HCT116 (cell line): Measurements from ENCODE around the gene CDCA3.

Experiments used
- ATF3 ChIP-seq: IDR thresholded peaks from 2 replicates; pipeline ENCODE4 v1.6.1; 2012
- CBX3 ChIP-seq: IDR thresholded peaks from 2 replicates; pipeline ENCODE4 v1.6.1; 2012; ENCODE audit warnings: low read depth
- CTCF ChIP-seq, 3 experiments: fragments of 200-600 bp in 1 of 3; sonication (generic) in 1 of 3; IDR thresholded peaks in 2 of 3; conservative IDR thresholded peaks in 1 of 3; 2 replicates each; pipeline ENCODE4 v1.5.1; 2012 to 2017; ENCODE audit warnings: low read depth in 2 of 3, low read length in 2 of 3, antibody characterized with exemption in 1 of 3, borderline replicate concordance in 1 of 3, control low read depth in 1 of 3, mild to moderate bottlenecking in 1 of 3, mixed read lengths in 1 of 3, mixed run types in 1 of 3, moderate library complexity in 1 of 3; ENCODE audit not compliant: insufficient read depth in 1 of 3
- EGR1 ChIP-seq: IDR thresholded peaks from 2 replicates; pipeline ENCODE4 v1.6.1; 2012; ENCODE audit warnings: low read depth
- EZH2phosphoT487 ChIP-seq: fragments of 200-600 bp; IDR thresholded peaks from 2 replicates; pipeline ENCODE4 v1.6.1; 2018; ENCODE audit warnings: antibody characterized with exemption, borderline replicate concordance
- FOSL1 ChIP-seq: IDR thresholded peaks from 2 replicates; pipeline ENCODE4 v1.6.1; 2012; ENCODE audit warnings: low read depth
- POLR2A ChIP-seq: IDR thresholded peaks from 2 replicates; pipeline ENCODE4 v1.7.0; 2011; ENCODE audit warnings: borderline replicate concordance; ENCODE audit not compliant: insufficient read depth, insufficient read length; ENCODE audit errors: extremely low read depth
- REST ChIP-seq: IDR thresholded peaks from 2 replicates; pipeline ENCODE4 v1.6.1; 2012; ENCODE audit warnings: low read depth
- SIN3A ChIP-seq: IDR thresholded peaks from 2 replicates; pipeline ENCODE4 v1.6.1; 2012; ENCODE audit warnings: low read depth
- ZFX ChIP-seq: fragments of 450-650 bp; IDR thresholded peaks from 2 replicates; pipeline ENCODE4 v1.6.1; 2017
- ZNF274 ChIP-seq: fragments of 200-500 bp; sonication (Bioruptor generic); IDR thresholded peaks from 2 replicates; pipeline ENCODE4 v1.6.1; 2014; ENCODE audit warnings: mild to moderate bottlenecking, low read depth, low read length, inconsistent platforms

- TF ChIP-seq EGR1 (no peak), CTCF (IDR thresholded peaks at IDR 0.05 in 2 of 3, conservative IDR thresholded peaks at IDR 0.05 in 1 of 3; ENCODE audit: borderline replicate concordance in 1 of 3, insufficient read depth in 1 of 3, low read depth in 2 of 3, low read length in 2 of 3) (no peak), ATF3 (no peak), POLR2A (no peak), SIN3A (no peak), EZH2phosphoT487 (no peak), REST (no peak), ZNF274 (no peak), CBX3 (no peak), ZFX (no peak), FOSL1 (no peak)
These were observed 36.4 kb upstream of the CDCA3 start for GRCh38 chr12:6887460-6887859.
